ENCODE measurements around the gene KYNU.
"Not testable (repeated sequence)": the region's sequence is repeated elsewhere in the genome, so short reads cannot be mapped to it uniquely, and the experiment has no call there.

Gene KYNU

GRCh38 chr2:143026411-143027054 lies 149.1 kb downstream of the KYNU start:
- no peak for DNase-seq
- TF ChIP-seq GATA1 (IDR thresholded peaks at IDR 0.05; ENCODE audit: low read depth, low read length) (no peak), POLR2A (IDR thresholded peaks at IDR 0.05; ENCODE audit: low read length) (no peak)

GRCh38 chr2:143029141-143029540 lies 151.7 kb downstream of the KYNU start:
- TF ChIP-seq POLR2A (IDR thresholded peaks at IDR 0.05; ENCODE audit: low read length) (no peak), GATA1 (IDR thresholded peaks at IDR 0.05; ENCODE audit: low read depth, low read length) (no peak)
- no peak for DNase-seq

DNA sequence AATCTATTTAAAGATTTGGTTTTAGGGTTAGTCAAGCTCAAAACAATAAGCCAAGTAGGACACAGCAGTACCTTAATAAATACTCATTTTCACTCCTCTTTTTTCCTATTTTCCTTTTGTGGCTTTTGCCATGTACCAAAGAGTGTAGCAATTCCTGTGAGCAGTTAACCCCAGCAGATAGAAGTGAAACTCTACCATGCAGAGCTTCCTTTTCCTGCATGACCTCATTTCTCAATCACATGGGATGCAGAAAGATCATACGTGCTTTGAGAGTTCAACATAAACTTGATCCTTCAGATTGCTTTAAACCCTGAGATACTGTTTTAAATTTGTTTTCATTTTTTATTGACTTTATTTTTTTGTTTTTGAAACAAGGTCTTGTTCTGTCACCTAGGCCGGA lies 152.7 kb downstream of the KYNU start:
- TF ChIP-seq GATA1 (IDR thresholded peaks at IDR 0.05; ENCODE audit: low read depth, low read length) = no peak
- no peak for TF ChIP-seq POLR2A (IDR thresholded peaks at IDR 0.05; ENCODE audit: low read length)

GRCh38 chr2:143034292-143035074 lies 157.0 kb downstream of the KYNU start:
- TF ChIP-seq GATA1 (IDR thresholded peaks at IDR 0.05; ENCODE audit: low read depth, low read length) (no peak), POLR2A (IDR thresholded peaks at IDR 0.05; ENCODE audit: low read length) (no peak)
- peak; percentile 84 to 89 for DNase-seq

More for the DNA sequence above, 152.7 kb downstream of the KYNU start:
- no peak for DNase-seq

- TF ChIP-seq GATA1 (IDR thresholded peaks at IDR 0.05; ENCODE audit: low read depth, low read length) (no peak), POLR2A (IDR thresholded peaks at IDR 0.05; ENCODE audit: low read length) (no peak)
- no peak for DNase-seq
Observed at GRCh38 chr2:143051465-143051864, 174.0 kb downstream of the KYNU start.

GRCh38 chr2:143053437-143053836 lies 176.0 kb downstream of the KYNU start:
- DNase-seq = not testable (repeated sequence)

DNA sequence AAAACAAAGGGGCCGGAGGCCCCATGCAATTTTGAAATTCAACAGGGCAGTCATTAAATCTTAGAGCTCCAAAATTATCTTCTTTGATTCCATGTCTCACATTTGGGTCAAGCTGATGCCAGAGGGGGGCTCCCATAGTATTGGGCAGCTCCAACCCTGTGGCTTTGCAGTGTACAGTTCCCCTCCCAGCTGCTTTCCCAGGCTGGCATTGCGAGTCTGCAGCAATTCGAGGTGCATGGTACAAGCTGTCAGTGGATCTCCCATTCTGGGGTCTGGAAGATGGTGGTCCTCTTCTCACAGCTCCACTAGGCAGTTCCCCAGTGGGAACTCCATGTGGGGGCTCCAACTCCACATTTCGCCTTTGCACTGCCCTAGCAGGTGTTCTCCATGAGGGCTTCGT lies 179.1 kb downstream of the KYNU start:
- DNase-seq = no peak
- no peak for TF ChIP-seq GATA1 (IDR thresholded peaks at IDR 0.05; ENCODE audit: low read depth, low read length)
- no peak for TF ChIP-seq POLR2A (IDR thresholded peaks at IDR 0.05; ENCODE audit: low read length)

- TF ChIP-seq POLR2A (IDR thresholded peaks at IDR 0.05; ENCODE audit: low read length) (no peak), GATA1 (IDR thresholded peaks at IDR 0.05; ENCODE audit: low read depth, low read length) (no peak)
Observed at GRCh38 chr2:143058851-143059250, 181.4 kb downstream of the KYNU start.

GRCh38 chr2:143063612-143064200 lies 186.2 kb downstream of the KYNU start:
- DNase-seq = no peak
- TF ChIP-seq GATA1 (IDR thresholded peaks at IDR 0.05; ENCODE audit: low read depth, low read length) = no peak
- no peak for TF ChIP-seq POLR2A (IDR thresholded peaks at IDR 0.05; ENCODE audit: low read length)

More at GRCh38 chr2:143058851-143059250, 181.4 kb downstream of the KYNU start:
- DNase-seq = no peak

GRCh38 chr2:143068094-143068493 lies 190.6 kb downstream of the KYNU start:
- TF ChIP-seq POLR2A (IDR thresholded peaks at IDR 0.05; ENCODE audit: low read length) (no peak), GATA1 (IDR thresholded peaks at IDR 0.05; ENCODE audit: low read depth, low read length) (no peak)
- no peak for DNase-seq

GRCh38 chr2:143068509-143068908 lies 191.0 kb downstream of the KYNU start:
- no peak for DNase-seq
- no peak for TF ChIP-seq POLR2A (IDR thresholded peaks at IDR 0.05; ENCODE audit: low read length)
- TF ChIP-seq GATA1 (IDR thresholded peaks at IDR 0.05; ENCODE audit: low read depth, low read length) = no peak

GRCh38 chr2:143070704-143071103 lies 193.2 kb downstream of the KYNU start:
- no peak for DNase-seq
- TF ChIP-seq POLR2A (IDR thresholded peaks at IDR 0.05; ENCODE audit: low read length) (no peak), GATA1 (IDR thresholded peaks at IDR 0.05; ENCODE audit: low read depth, low read length) (no peak)

- TF ChIP-seq POLR2A (IDR thresholded peaks at IDR 0.05; ENCODE audit: low read length) = no peak
- no peak for TF ChIP-seq GATA1 (IDR thresholded peaks at IDR 0.05; ENCODE audit: low read depth, low read length)
- no peak for DNase-seq
Observed at GRCh38 chr2:143071185-143071876, 193.9 kb downstream of the KYNU start.

DNA sequence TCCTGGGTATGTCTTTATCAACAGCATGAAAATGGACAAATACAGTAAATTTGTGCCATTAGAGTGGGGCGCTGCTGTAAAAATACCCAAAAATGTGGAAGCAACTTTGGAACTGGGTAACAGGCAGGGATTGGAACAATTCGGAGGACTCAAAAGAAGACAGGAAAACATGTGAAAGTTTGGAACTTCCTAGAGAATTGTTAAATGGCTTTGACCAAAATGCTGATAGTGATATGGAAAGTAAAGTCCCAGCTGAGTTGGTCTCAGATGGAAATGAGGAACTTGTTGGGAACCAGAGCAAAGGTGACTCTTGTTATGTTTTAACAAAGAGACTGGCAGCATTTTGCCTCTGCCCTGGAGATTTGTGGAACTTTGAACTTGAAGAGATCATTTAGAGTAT lies 197.4 kb downstream of the KYNU start:
- DNase-seq = not testable (repeated sequence)
